BE2C (cell line): Measurements from ENCODE around the gene MEG3.

Experiments
- DNase-seq: peaks from one replicate; pipeline ENCODE4 v3.0.0-alpha.2; 2020
- H3K27me3 ChIP-seq: fragments of 250-450 bp; sonication (Bioruptor Pico); 2 replicates; pipeline ENCODE4 v1.5.1; 2020; ENCODE audit warnings: mild to moderate bottlenecking
- H3K36me3 ChIP-seq: fragments of 250-450 bp; sonication (Bioruptor Pico); 2 replicates; pipeline ENCODE4 v1.5.1; 2020; ENCODE audit warnings: mild to moderate bottlenecking
- H3K4me1 ChIP-seq: fragments of 250-450 bp; sonication (Bioruptor Pico); 2 replicates; pipeline ENCODE4 v1.5.1; 2020
- H3K4me3 ChIP-seq: 2 replicates; pipeline ENCODE4 v1.5.1; 2011; ENCODE audit warnings: low read depth, low read length
- H3K9me3 ChIP-seq: fragments of 250-450 bp; sonication (Bioruptor Pico); 2 replicates; pipeline ENCODE4 v1.5.1; 2020
- TF ChIP-seq, protein P1 (sequence below): IDR thresholded peaks from 2 replicates; pipeline ENCODE4 v1.5.1; 2012; ENCODE audit warnings: mild to moderate bottlenecking, low read depth, low read length

MEG3 gene

DNA sequence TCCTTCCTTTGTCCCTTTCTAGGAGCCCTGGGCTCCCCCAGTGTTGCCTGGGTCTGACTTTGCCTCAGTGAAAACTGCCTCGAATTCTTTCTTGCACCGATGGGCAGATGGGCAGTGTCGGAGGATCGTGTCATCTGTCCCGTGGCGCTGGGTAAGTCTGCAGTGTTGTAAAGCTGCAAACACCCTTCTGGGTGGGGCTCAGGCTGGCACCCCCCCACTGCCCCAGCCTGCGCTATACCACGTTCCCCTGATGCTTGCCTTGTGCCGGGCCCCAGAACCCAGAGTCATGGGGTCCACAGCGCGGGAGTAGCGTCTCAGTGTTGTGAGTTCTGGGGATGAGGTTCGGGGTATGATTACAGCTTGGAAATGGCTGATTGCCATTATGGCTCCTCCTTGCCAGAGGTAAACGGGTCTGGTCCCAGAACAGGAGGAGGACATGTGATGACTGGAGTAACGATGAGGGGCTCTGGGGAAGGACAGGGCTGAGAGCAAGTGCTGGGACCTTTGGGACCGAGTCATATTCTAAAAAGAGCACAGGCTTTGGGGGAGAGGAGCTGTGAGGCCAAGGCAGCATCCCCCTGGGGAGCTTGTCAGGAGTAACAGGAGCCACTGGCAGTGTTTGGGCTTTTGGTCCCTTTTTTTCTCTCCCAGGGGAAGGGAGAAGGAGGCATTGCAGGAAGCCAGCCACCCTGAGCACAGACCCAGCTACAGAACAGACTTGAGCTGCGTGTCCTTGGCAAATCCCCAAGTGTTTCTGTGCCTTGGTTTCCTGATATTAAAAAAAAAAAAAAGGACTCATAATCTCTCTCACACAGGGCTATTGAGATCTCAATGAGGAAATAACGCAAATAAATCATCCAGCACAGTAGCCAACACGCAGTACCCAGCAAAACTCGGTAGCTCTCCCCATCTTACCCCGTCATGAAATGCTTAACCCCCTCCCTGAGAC lies 73.3 kb downstream of the MEG3 start:
- TF ChIP-seq, protein P1, sequence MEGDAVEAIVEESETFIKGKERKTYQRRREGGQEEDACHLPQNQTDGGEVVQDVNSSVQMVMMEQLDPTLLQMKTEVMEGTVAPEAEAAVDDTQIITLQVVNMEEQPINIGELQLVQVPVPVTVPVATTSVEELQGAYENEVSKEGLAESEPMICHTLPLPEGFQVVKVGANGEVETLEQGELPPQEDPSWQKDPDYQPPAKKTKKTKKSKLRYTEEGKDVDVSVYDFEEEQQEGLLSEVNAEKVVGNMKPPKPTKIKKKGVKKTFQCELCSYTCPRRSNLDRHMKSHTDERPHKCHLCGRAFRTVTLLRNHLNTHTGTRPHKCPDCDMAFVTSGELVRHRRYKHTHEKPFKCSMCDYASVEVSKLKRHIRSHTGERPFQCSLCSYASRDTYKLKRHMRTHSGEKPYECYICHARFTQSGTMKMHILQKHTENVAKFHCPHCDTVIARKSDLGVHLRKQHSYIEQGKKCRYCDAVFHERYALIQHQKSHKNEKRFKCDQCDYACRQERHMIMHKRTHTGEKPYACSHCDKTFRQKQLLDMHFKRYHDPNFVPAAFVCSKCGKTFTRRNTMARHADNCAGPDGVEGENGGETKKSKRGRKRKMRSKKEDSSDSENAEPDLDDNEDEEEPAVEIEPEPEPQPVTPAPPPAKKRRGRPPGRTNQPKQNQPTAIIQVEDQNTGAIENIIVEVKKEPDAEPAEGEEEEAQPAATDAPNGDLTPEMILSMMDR = no peak
- DNase-seq = peak; percentile 69
- Histone ChIP-seq H3K4me3 (peak overlapping the region; percentile 36), H3K9me3 (no peaks in the 10 kb centered on the region), H3K27me3 (no peaks in the 10 kb centered on the region), H3K4me1 (peaks cover 19% of the 10 kb centered on the region), H3K36me3 (peaks cover 73% of the 10 kb centered on the region)

DNA sequence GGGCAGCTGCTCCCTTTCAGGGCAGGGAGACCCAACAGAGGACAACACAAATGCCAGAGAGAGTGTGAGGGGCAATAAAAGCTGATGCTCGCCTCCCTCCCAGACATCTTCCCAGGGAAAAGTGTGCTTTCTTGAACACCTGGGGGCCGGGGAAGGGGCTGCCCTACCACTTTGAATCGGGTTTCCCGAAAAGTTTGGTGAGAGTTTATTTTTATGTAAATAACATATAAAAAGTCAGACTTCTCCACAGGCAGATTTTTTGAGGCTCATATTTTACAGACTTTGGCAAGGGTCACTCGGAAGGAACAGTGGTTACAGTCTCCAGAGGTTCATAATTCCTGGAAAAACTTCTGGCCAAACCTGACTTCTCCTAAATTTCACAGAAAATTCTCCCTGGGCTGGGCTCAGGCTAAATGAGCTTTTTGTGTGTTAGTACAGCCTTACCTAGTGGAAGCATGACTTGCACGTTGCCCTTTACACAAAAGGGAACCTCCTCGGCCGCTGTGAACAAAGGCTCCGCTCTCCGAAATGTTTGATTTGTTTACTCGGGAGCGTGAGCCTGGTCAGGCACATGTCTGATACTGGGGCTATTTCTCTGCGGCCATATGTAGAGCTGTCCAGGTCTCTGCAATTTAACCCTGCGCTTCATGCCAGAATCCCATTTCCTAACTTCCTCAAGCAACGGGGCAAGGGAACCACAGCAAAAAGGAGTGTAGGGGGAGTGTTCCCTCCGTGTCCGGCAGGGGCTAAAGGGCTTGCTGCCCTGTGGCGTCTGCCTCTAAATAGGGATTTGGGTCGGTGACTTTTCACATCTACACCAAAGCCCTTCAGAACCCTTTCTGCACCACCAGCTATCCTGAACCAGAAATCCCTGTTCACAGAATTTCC lies 74.2 kb downstream of the MEG3 start:
- Histone ChIP-seq H3K27me3 (no peaks in the 10 kb centered on the region), H3K9me3 (no peaks in the 10 kb centered on the region), H3K36me3 (peaks cover 64% of the 10 kb centered on the region), H3K4me3 (peak overlapping the region; percentile 36), H3K4me1 (peaks cover 19% of the 10 kb centered on the region)
- TF ChIP-seq, protein P1 = no peak; the same call in 1 of the 2 replicates
- DNase-seq = peak; percentile 32

DNA sequence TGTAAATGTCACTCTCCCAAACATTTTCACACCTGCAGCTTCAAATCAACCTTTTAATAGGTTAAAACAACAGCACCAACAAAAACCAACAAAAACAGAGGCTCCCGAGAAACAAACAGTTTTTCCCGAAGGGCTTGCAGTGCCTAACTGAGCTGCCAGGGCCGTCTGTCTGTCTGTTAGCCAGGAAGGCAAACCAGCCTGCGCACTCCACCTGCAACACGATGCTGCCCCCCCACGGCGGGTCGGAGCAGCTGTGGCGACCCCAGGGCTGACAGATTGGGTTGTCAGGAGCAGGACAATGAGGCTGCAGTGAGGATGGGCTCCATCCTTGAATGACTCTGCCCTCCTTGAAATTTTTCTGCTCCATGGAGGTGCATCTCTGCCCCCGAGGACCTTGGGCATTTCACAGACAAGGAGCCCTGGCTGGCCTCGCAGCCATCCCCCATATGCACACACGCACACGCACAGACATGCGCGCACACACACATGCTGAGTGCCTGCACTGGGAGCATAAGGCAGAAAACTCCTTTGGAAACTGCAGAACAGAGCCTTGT lies 75.0 kb downstream of the MEG3 start:
- Histone ChIP-seq H3K4me3 (peak overlapping the region; percentile 36), H3K36me3 (peaks cover 64% of the 10 kb centered on the region), H3K4me1 (peaks cover 19% of the 10 kb centered on the region)

DNA sequence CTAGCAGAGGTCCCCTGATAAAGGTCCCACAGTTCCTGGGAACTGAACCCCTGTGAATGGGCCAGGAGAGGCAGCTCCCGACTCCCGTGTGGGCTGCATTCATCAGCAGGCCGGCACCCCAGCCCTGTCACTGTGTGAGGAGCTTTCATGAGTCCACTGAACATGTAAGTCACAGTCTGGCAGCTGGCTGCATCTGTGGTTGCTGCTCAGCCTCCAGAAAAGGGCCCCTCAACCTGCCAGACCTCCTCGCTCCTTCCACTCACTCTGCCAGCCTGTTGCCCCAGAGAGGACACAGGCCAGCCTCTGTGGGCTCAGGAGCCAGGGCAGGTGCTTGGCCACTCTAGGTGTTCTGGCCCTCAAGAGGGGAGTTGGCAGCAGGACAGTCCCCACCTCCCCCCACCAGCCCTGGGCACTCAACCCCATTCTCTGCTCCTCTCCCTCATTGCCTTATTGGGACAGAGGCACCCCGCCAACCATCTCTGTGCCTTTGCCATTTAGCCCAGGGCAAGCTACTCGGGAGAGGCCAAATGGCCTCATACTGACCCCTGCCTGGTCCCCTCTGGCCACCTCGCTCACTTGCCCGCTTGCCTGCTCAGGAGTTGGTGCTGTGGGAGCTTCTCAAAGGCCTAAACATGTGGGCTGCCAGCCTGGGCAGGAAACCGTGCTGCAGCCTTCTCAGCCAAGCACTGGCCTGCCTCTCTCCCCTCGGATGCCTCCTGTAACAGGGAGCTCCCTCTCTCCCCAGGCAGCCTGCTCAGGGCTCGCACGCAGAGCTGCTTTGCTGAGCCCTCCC lies 75.7 kb downstream of the MEG3 start:
- no peaks in the 10 kb centered on the region for H3K27me3 ChIP-seq
- TF ChIP-seq, protein P1 = no peak
- H3K4me3 ChIP-seq = no peak overlapping the region
- peak; percentile 9 for DNase-seq
- peaks cover 71% of the 10 kb centered on the region for H3K36me3 ChIP-seq
- H3K4me1 ChIP-seq = peaks cover 24% of the 10 kb centered on the region
- no peaks in the 10 kb centered on the region for H3K9me3 ChIP-seq

More for the DNA sequence above, 75.0 kb downstream of the MEG3 start:
- TF ChIP-seq, protein P1 = peak; percentile 66
- H3K9me3 ChIP-seq = no peaks in the 10 kb centered on the region
- no peaks in the 10 kb centered on the region for H3K27me3 ChIP-seq
- peak; percentile 83 for DNase-seq

DNA sequence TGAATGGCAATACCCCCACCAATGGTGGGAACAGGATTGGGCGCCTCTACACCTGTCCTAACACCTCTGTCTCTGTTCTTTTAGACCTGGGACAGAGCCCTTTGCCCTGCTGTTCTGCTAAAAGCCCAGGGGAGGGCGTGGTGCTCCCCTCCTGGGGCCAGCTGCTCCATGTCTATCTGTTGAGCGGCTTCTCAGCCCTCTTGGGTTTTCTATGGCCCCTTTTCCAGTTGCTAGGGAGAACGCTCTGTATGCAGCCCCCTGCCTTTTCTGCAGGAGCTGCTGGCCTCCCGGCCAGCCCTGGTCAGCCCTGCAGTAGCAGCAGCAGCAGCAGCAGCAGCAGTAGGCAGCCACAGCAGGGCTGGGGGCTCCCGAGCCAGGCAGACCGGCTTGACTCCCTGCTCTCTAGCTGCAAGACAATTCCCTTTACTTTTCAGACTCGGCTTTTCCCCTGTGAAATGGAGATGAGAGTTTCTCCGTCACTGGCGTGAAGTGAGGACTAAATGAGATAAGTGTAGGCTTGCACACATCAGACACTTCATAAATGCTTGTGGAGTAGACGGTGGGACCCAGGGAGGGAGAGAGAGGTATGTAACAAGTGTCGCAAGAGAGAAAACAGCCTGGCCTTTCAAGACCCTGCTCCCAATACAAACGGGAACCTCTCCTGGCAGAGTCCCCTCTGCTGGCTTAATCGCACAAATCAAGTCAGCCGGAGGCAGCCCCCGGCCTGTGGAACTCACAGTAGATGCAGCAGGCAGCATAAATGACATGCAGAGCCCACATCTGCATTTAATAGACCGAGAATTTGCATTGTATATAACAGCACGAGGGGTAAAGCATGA lies 76.6 kb downstream of the MEG3 start:
- Histone ChIP-seq H3K9me3 (no peaks in the 10 kb centered on the region), H3K36me3 (peaks cover 80% of the 10 kb centered on the region), H3K4me1 (peaks cover 28% of the 10 kb centered on the region), H3K27me3 (no peaks in the 10 kb centered on the region), H3K4me3 (peak overlapping the region; percentile 39)
- peak; percentile 62 for DNase-seq
- TF ChIP-seq, protein P1 = peak; percentile 34; the same call in 1 of the 2 replicates
